HEK293 (cell line): ENCODE measurements around the gene PMEL.

ENCODE experiments used
- CTCF ChIA-PET: fragments of 350-600 bp; formaldehyde crosslinking; extraction: SDS; loops from one replicate; lab custom pipeline; 2021; ENCODE audit warnings: antibody characterized with exemption; lab: Yijun Ruan, JAX
- POLR2A ChIA-PET: fragments of 300-600 bp; formaldehyde crosslinking; extraction: SDS; loops from one replicate; lab custom pipeline; 2020; ENCODE audit warnings: antibody characterized with exemption, inconsistent platforms; lab: Yijun Ruan, JAX
- H3K27ac ChIP-seq: fragments of 200-500 bp; sonication (Bioruptor generic); 2 replicates; pipeline ENCODE4 v1.5.1; 2014; ENCODE audit warnings: low read depth, low read length, control low read depth, inconsistent platforms; ENCODE audit errors: extremely low read depth
- H3K36me3 ChIP-seq, 2 experiments: fragments of 200-500 bp in 1 of 2; sonication (Bioruptor generic) in 1 of 2; 1 replicate in 1 of 2; 2 replicates in 1 of 2; pipeline ENCODE4 v1.5.1; 2014 to 2017; ENCODE audit warnings: inconsistent platforms in 2 of 2, low read length in 2 of 2; ENCODE audit not compliant: control insufficient read depth in 2 of 2, insufficient read depth in 1 of 2
- H3K4me1 ChIP-seq: fragments of 200-500 bp; sonication (Bioruptor generic); 2 replicates; pipeline ENCODE4 v1.5.1; 2014; ENCODE audit warnings: mild to moderate bottlenecking, low read length, inconsistent platforms; ENCODE audit not compliant: control insufficient read depth, insufficient read depth
- H3K4me3 ChIP-seq: 2 replicates; pipeline ENCODE4 v1.5.1; 2011; ENCODE audit warnings: low read depth, mild to moderate bottlenecking, control low read depth, low read length, moderate library complexity
- H3K9me3 ChIP-seq: fragments of 200-500 bp; sonication (Bioruptor generic); 2 replicates; pipeline ENCODE4 v1.5.1; 2014; ENCODE audit warnings: low read depth, low read length, inconsistent platforms; ENCODE audit not compliant: control insufficient read depth, insufficient read depth
- KLF9 ChIP-seq: fragments of 450-650 bp; formaldehyde crosslinking; IDR thresholded peaks from 2 replicates; pipeline ENCODE4 v1.5.1; 2016; ENCODE audit warnings: missing biosample characterization, missing genetic modification characterization, low read depth
- SP3 ChIP-seq: fragments of 450-650 bp; formaldehyde crosslinking; IDR thresholded peaks from 2 replicates; pipeline ENCODE4 v1.5.1; 2016; ENCODE audit warnings: missing biosample characterization, missing genetic modification characterization
- SP7 ChIP-seq: fragments of 450-650 bp; formaldehyde crosslinking; IDR thresholded peaks from 2 replicates; pipeline ENCODE4 v1.5.1; 2016; ENCODE audit warnings: missing biosample characterization, missing genetic modification characterization
- ZBTB26 ChIP-seq: fragments of 450-650 bp; formaldehyde crosslinking; optimal IDR thresholded peaks from 2 replicates; pipeline ENCODE3; 2016; ENCODE audit warnings: missing biosample characterization, mild to moderate bottlenecking, missing genetic modification characterization
- ZBTB6 ChIP-seq: fragments of 450-650 bp; formaldehyde crosslinking; IDR thresholded peaks from 2 replicates; pipeline ENCODE4 v1.5.1; 2017; ENCODE audit warnings: missing biosample characterization, missing genetic modification characterization
- ZIC2 ChIP-seq: fragments of 450-650 bp; formaldehyde crosslinking; IDR thresholded peaks from 2 replicates; pipeline ENCODE4 v1.5.1; 2016; ENCODE audit warnings: missing biosample characterization, missing genetic modification characterization
- ZNF211 ChIP-seq: fragments of 450-650 bp; formaldehyde crosslinking; IDR thresholded peaks from 2 replicates; pipeline ENCODE4 v1.5.1; 2016; ENCODE audit warnings: low read depth, missing biosample characterization, missing genetic modification characterization
- ZNF335 ChIP-seq: fragments of 450-650 bp; formaldehyde crosslinking; conservative IDR thresholded peaks from 2 replicates; pipeline ENCODE4 v1.5.1; 2016; ENCODE audit warnings: missing biosample characterization, missing genetic modification characterization
- ZNF341 ChIP-seq: fragments of 450-650 bp; formaldehyde crosslinking; IDR thresholded peaks from 2 replicates; pipeline ENCODE4; 2016; ENCODE audit warnings: low read depth, missing biosample characterization, missing genetic modification characterization
- ZNF37A ChIP-seq: fragments of 450-650 bp; IDR thresholded peaks from 2 replicates; pipeline ENCODE4 v1.5.1; 2018; ENCODE audit warnings: missing biosample characterization, missing genetic modification characterization
- ZNF394 ChIP-seq: fragments of 450-650 bp; formaldehyde crosslinking; IDR thresholded peaks from 2 replicates; pipeline ENCODE4 v1.5.1; 2016; ENCODE audit warnings: missing biosample characterization, missing genetic modification characterization, mild to moderate bottlenecking, moderate library complexity, borderline replicate concordance
- ZNF426 ChIP-seq: fragments of 450-650 bp; formaldehyde crosslinking; IDR thresholded peaks from 2 replicates; pipeline ENCODE4 v1.5.1; 2017; ENCODE audit warnings: missing biosample characterization, missing genetic modification characterization, mild to moderate bottlenecking, inconsistent platforms, moderate library complexity
- ZNF580 ChIP-seq: fragments of 450-650 bp; formaldehyde crosslinking; IDR thresholded peaks from 2 replicates; pipeline ENCODE4 v1.5.1; 2016; ENCODE audit warnings: missing biosample characterization, missing genetic modification characterization
- ZNF654 ChIP-seq: fragments of 450-650 bp; formaldehyde crosslinking; IDR thresholded peaks from 2 replicates; pipeline ENCODE4 v1.5.1; 2016; ENCODE audit warnings: low read depth, missing biosample characterization, missing genetic modification characterization
- ZSCAN16 ChIP-seq: fragments of 450-650 bp; formaldehyde crosslinking; IDR thresholded peaks from 2 replicates; pipeline ENCODE4 v1.5.1; 2016; ENCODE audit warnings: missing biosample characterization, missing genetic modification characterization
- ZXDB ChIP-seq: fragments of 450-650 bp; formaldehyde crosslinking; IDR thresholded peaks from 2 replicates; pipeline ENCODE4 v1.5.1; 2016; ENCODE audit warnings: missing biosample characterization, missing genetic modification characterization
- TF ChIP-seq, protein P1 (sequence below): fragments of 450-650 bp; formaldehyde crosslinking; IDR thresholded peaks from 2 replicates; pipeline ENCODE4 v1.5.1; 2016; ENCODE audit warnings: missing biosample characterization, missing genetic modification characterization
- TF ChIP-seq, protein P2 (sequence below): fragments of 450-650 bp; formaldehyde crosslinking; IDR thresholded peaks from 2 replicates; pipeline ENCODE4 v1.5.1; 2017; ENCODE audit warnings: missing biosample characterization, missing genetic modification characterization
- TF ChIP-seq, protein P3 (sequence below): fragments of 450-650 bp; formaldehyde crosslinking; IDR thresholded peaks from 2 replicates; pipeline ENCODE4 v1.5.1; 2016; ENCODE audit warnings: missing biosample characterization, missing genetic modification characterization
- TF ChIP-seq, protein P4 (sequence below): fragments of 450-650 bp; formaldehyde crosslinking; IDR thresholded peaks from 2 replicates; pipeline ENCODE4 v1.5.1; 2016; ENCODE audit warnings: missing biosample characterization, missing genetic modification characterization

PMEL gene

GRCh38 chr12:55996715-55997534, 31.1 kb upstream of the PMEL start, which contains the start of gene SUOX:
Gene SUOX, plus strand, starts transcription at chr12:55997276. Its CDS starts 4,946 bp downstream, at chr12:56002222.
- peak within 1 kb of the TSS; percentile 38; the same call in 1 of the 2 replicates for H3K27ac ChIP-seq
- peak within 1 kb of the TSS; percentile 65 for H3K4me3 ChIP-seq
- H3K36me3 ChIP-seq, result peaks cover 18 to 37% of the 10 kb centered on the region in 2 experiments
- CTCF ChIA-PET, result interaction anchor here (0.6 to 4.8 kb wide), 31 partner anchors 9 to 281 kb away, joined by 3 to 46 read pairs (median 6); partner anchors contain the start of genes BLOC1S1, PA2G4, RAB5B and SMARCC2
- POLR2A ChIA-PET, result interaction anchor here (0.5 to 3.3 kb wide), 22 partner anchors 10 to 319 kb away, joined by 3 to 48 read pairs (median 4); partner anchors contain the start of genes CNPY2, PA2G4, RAB5B and RNF41
- H3K4me1 ChIP-seq, result no peaks in the 10 kb centered on the region; the same call in 1 of the 2 replicates
- no peaks in the 10 kb centered on the region for H3K9me3 ChIP-seq
- TF ChIP-seq ZNF341 (tag by site-specific recombination), result peak; percentile 45
- TF ChIP-seq ZNF580, result 0 out of 2 replicates have a peak, but pooled peaks have one; percentile 7
- no peak for TF ChIP-seq ZNF37A (tag by site-specific recombination)
- TF ChIP-seq, protein P1, sequence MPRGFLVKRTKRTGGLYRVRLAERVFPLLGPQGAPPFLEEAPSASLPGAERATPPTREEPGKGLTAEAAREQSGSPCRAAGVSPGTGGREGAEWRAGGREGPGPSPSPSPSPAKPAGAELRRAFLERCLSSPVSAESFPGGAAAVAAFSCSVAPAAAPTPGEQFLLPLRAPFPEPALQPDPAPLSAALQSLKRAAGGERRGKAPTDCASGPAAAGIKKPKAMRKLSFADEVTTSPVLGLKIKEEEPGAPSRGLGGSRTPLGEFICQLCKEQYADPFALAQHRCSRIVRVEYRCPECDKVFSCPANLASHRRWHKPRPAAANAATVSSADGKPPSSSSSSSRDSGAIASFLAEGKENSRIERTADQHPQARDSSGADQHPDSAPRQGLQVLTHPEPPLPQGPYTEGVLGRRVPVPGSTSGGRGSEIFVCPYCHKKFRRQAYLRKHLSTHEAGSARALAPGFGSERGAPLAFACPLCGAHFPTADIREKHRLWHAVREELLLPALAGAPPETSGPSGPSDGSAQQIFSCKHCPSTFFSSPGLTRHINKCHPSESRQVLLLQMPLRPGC (tag by site-specific recombination), result peak; percentile 47; the same call in 1 of the 2 replicates
- TF ChIP-seq, protein P2, sequence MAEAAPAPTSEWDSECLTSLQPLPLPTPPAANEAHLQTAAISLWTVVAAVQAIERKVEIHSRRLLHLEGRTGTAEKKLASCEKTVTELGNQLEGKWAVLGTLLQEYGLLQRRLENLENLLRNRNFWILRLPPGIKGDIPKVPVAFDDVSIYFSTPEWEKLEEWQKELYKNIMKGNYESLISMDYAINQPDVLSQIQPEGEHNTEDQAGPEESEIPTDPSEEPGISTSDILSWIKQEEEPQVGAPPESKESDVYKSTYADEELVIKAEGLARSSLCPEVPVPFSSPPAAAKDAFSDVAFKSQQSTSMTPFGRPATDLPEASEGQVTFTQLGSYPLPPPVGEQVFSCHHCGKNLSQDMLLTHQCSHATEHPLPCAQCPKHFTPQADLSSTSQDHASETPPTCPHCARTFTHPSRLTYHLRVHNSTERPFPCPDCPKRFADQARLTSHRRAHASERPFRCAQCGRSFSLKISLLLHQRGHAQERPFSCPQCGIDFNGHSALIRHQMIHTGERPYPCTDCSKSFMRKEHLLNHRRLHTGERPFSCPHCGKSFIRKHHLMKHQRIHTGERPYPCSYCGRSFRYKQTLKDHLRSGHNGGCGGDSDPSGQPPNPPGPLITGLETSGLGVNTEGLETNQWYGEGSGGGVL (tag by site-specific recombination), result 0 out of 2 replicates have a peak, but pooled peaks have one; percentile 12
- TF ChIP-seq ZNF426 (tag by site-specific recombination), result no peak
- no peak for TF ChIP-seq ZNF211
- TF ChIP-seq ZSCAN16 (tag by site-specific recombination), result no peak
- TF ChIP-seq ZIC2 (tag by site-specific recombination), result peak; percentile 41; the same call in 1 of the 2 replicates
- TF ChIP-seq ZNF654, result no peak
- TF ChIP-seq SP7 (tag by site-specific recombination), result 0 out of 2 replicates have a peak, but pooled peaks have one; percentile 17
- TF ChIP-seq ZNF394 (tag by site-specific recombination), result peak; percentile 52; the same call in 1 of the 2 replicates
- TF ChIP-seq ZBTB26, result peak; percentile 25
- TF ChIP-seq, protein P3, sequence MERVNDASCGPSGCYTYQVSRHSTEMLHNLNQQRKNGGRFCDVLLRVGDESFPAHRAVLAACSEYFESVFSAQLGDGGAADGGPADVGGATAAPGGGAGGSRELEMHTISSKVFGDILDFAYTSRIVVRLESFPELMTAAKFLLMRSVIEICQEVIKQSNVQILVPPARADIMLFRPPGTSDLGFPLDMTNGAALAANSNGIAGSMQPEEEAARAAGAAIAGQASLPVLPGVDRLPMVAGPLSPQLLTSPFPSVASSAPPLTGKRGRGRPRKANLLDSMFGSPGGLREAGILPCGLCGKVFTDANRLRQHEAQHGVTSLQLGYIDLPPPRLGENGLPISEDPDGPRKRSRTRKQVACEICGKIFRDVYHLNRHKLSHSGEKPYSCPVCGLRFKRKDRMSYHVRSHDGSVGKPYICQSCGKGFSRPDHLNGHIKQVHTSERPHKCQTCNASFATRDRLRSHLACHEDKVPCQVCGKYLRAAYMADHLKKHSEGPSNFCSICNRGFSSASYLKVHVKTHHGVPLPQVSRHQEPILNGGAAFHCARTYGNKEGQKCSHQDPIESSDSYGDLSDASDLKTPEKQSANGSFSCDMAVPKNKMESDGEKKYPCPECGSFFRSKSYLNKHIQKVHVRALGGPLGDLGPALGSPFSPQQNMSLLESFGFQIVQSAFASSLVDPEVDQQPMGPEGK (tag by site-specific recombination), result peak; percentile 53; the same call in 1 of the 2 replicates
- TF ChIP-seq ZNF335, result peak; percentile 66
- TF ChIP-seq, protein P4, sequence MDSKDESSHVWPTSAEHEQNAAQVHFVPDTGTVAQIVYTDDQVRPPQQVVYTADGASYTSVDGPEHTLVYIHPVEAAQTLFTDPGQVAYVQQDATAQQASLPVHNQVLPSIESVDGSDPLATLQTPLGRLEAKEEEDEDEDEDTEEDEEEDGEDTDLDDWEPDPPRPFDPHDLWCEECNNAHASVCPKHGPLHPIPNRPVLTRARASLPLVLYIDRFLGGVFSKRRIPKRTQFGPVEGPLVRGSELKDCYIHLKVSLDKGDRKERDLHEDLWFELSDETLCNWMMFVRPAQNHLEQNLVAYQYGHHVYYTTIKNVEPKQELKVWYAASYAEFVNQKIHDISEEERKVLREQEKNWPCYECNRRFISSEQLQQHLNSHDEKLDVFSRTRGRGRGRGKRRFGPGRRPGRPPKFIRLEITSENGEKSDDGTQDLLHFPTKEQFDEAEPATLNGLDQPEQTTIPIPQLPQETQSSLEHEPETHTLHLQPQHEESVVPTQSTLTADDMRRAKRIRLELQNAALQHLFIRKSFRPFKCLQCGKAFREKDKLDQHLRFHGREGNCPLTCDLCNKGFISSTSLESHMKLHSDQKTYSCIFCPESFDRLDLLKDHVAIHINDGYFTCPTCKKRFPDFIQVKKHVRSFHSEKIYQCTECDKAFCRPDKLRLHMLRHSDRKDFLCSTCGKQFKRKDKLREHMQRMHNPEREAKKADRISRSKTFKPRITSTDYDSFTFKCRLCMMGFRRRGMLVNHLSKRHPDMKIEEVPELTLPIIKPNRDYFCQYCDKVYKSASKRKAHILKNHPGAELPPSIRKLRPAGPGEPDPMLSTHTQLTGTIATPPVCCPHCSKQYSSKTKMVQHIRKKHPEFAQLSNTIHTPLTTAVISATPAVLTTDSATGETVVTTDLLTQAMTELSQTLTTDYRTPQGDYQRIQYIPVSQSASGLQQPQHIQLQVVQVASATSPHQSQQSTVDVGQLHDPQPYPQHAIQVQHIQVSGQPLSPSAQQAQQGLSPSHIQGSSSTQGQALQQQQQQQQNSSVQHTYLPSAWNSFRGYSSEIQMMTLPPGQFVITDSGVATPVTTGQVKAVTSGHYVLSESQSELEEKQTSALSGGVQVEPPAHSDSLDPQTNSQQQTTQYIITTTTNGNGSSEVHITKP (tag by site-specific recombination), result 0 out of 2 replicates have a peak, but pooled peaks have one; percentile 9
- peak; percentile 69; the same call in 1 of the 2 replicates for TF ChIP-seq KLF9 (tag by site-specific recombination)
- TF ChIP-seq ZBTB6 (tag by site-specific recombination), result peak; percentile 58; the same call in 1 of the 2 replicates
- 0 out of 2 replicates have a peak, but pooled peaks have one; percentile 30 for TF ChIP-seq ZXDB (tag by site-specific recombination)
- TF ChIP-seq SP3 (tag by site-specific recombination), result peak; percentile 46
